Upper lobe of left lung (tissue), 6 donors: ENCODE results near the gene PTPRD. TPM values are rescaled to one million over a fixed set of nuclear protein-coding genes. Genes with fewer than 3 reads are reported as not detected.
"Not testable (repeated sequence)": the region's sequence is repeated elsewhere in the genome, so short reads cannot be mapped to it uniquely, and the experiment has no call there.

Experiments
- ATAC-seq, 2 donors: fragments of 200-7000 bp; cut with Tn5 transposase; one replicate each; pipeline ENCODE4 v1.9.1; 2022; ENCODE audit warnings: mild to moderate bottlenecking in 2 of 2, moderate library complexity in 2 of 2; ENCODE audit not compliant: low FRiP score in 2 of 2
- DNase-seq, 2 donors: peaks; one replicate each; pipeline ENCODE4 v3.0.0-alpha.2; 2019 to 2020
- H3K27ac ChIP-seq, 4 donors: fragments of 200-600 bp; sonication (generic); one replicate each; pipeline ENCODE4 v1.5.1; 2016 to 2019
- H3K27me3 ChIP-seq, 4 donors: fragments of 200-600 bp; sonication (generic); one replicate each; pipeline ENCODE4 v1.5.1; 2017 to 2019
- H3K36me3 ChIP-seq, 4 donors: fragments of 200-600 bp; sonication (generic); one replicate each; pipeline ENCODE4 v1.5.1; 2016 to 2019
- H3K4me1 ChIP-seq, 4 donors: fragments of 200-600 bp; sonication (generic); one replicate each; pipeline ENCODE4 v1.5.1; 2018 to 2019
- H3K4me3 ChIP-seq, 4 donors: fragments of 200-600 bp; sonication (generic); one replicate each; pipeline ENCODE4 v1.5.1; 2017 to 2019; ENCODE audit warnings: mild to moderate bottlenecking in 2 of 4, moderate library complexity in 1 of 4
- H3K9me3 ChIP-seq, 4 donors: fragments of 200-600 bp; sonication (generic); one replicate each; pipeline ENCODE4 v1.5.1; 2018 to 2019
- EP300 ChIP-seq, 4 donors: sonication (generic); formaldehyde crosslinking; IDR thresholded peaks; one replicate each; pipeline ENCODE4 v1.5.1; 2017; ENCODE audit warnings: antibody characterized with exemption in 4 of 4, control low read depth in 2 of 4
- POLR2A ChIP-seq, 4 donors: fragments of 450-650 bp; IDR thresholded peaks; one replicate each; pipeline ENCODE4 v1.5.1; 2016 to 2017; ENCODE audit warnings: antibody characterized with exemption in 4 of 4, mild to moderate bottlenecking in 2 of 4
- POLR2AphosphoS5 ChIP-seq, 2 donors: sonication (generic); formaldehyde crosslinking; IDR thresholded peaks; one replicate each; pipeline ENCODE4 v1.5.1; 2017; ENCODE audit warnings: antibody characterized with exemption in 2 of 2
- WGBS, 2 donors: methylation state at CpG; one replicate each; pipeline ENCODE4 v1.1.5; 2017 to 2018; 5-methylcytosine and 5-hydroxymethylcytosine counted together
- total RNA-seq, 6 donors: library from RNA; depleted of rRNA in 4 of 6; stranded (reverse); fragments of >200 nt in 4 of 6; gene quantifications; one replicate each; pipeline versions ENCODE4 v1.1.0 to v1.2.1, GENCODE V29; 2016 to 2021
- TF ChIP-seq, protein P1 (sequence below), 6 experiments: fragments of 450-650 bp in 4 of 6; fragments of 200-600 bp in 2 of 6; sonication (generic) in 2 of 6; IDR thresholded peaks; one replicate each; pipeline ENCODE4 v1.5.1; 2016 to 2019; ENCODE audit warnings: antibody characterized with exemption in 6 of 6
- donor health status: DM: no; HTN: no; CAD: no; lungs with moderate emphysema.
- donor health status: DM: no; HTN: yes; CAD: no; lungs with severe emphysema.

PTPRD gene
- total RNA-seq, 6 donors from 2014 or later = 7.4 to 46.1 (median 14.5) TPM

DNA sequence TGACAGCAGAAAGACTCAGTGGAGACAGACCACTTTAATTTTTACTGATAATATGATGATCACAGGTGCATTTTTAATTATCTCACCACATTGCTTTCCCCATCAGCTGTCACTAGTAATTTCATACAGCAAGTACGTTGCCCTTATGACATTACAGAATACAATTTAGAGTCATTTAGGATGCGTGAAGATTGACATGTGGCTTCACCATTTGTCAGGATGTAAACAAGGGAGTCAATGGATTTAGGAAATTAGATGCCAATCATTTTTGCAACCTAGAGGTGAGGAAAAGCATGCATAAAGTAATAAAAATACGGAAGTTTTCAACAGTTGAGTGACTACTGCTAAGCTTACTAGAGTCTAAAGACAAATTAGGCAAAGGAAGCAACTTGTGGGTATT, 1129.6 kb downstream of the PTPRD start:
- TF ChIP-seq POLR2A (IDR thresholded peaks at IDR 0.05) = no peak
- no peak for TF ChIP-seq EP300 (IDR thresholded peaks at IDR 0.05)
- TF ChIP-seq, protein P1, sequence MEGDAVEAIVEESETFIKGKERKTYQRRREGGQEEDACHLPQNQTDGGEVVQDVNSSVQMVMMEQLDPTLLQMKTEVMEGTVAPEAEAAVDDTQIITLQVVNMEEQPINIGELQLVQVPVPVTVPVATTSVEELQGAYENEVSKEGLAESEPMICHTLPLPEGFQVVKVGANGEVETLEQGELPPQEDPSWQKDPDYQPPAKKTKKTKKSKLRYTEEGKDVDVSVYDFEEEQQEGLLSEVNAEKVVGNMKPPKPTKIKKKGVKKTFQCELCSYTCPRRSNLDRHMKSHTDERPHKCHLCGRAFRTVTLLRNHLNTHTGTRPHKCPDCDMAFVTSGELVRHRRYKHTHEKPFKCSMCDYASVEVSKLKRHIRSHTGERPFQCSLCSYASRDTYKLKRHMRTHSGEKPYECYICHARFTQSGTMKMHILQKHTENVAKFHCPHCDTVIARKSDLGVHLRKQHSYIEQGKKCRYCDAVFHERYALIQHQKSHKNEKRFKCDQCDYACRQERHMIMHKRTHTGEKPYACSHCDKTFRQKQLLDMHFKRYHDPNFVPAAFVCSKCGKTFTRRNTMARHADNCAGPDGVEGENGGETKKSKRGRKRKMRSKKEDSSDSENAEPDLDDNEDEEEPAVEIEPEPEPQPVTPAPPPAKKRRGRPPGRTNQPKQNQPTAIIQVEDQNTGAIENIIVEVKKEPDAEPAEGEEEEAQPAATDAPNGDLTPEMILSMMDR (IDR thresholded peaks at IDR 0.05) = no peak
- TF ChIP-seq POLR2AphosphoS5 (IDR thresholded peaks at IDR 0.05) = no peak
- Histone ChIP-seq H3K4me1 (no peaks in the 10 kb centered on the region), H3K36me3 (no peaks in the 10 kb centered on the region), H3K27me3 (no peaks in the 10 kb centered on the region), H3K9me3 (no peaks in the 10 kb centered on the region), H3K27ac (no peak overlapping the region), H3K4me3 (no peak overlapping the region)
- ATAC-seq (no peak), DNase-seq (no peak)
- WGBS, 2 donors = 53 to 58% methylated on average over 3 of the region's 3 CpGs

DNA sequence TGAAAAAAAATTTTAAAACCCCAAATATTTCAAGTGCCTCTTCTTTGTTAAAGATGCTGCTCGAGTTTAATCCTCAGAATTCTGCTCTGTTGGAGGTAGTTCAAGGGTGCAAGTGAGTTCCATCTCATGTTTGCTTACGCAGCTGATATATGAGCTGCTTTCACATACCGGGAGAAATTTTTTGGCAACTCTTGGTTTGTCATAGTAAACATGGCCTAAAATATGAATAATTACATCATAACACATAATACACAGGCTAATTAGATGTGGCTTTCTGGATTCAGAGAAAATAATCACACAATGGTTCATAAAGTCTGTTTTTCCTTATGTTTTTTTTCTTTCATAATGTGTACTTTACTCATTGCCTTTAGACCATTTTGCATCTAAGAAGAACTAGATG, 1134.1 kb downstream of the PTPRD start:
- no peaks in the 10 kb centered on the region for H3K27me3 ChIP-seq
- TF ChIP-seq POLR2A (IDR thresholded peaks at IDR 0.05) (no peak), EP300 (IDR thresholded peaks at IDR 0.05) (no peak), POLR2AphosphoS5 (IDR thresholded peaks at IDR 0.05) (no peak)
- TF ChIP-seq, protein P1 (IDR thresholded peaks at IDR 0.05) = no peak
- ATAC-seq = no peak
- H3K27ac ChIP-seq = no peak overlapping the region
- no peaks in the 10 kb centered on the region for H3K9me3 ChIP-seq
- H3K36me3 ChIP-seq = no peaks in the 10 kb centered on the region
- H3K4me1 ChIP-seq = no peaks in the 10 kb centered on the region
- 58 to 66% methylated on average over 3 of the region's 3 CpGs for WGBS, 2 donors
- no peak for DNase-seq
- H3K4me3 ChIP-seq = no peak overlapping the region

DNA sequence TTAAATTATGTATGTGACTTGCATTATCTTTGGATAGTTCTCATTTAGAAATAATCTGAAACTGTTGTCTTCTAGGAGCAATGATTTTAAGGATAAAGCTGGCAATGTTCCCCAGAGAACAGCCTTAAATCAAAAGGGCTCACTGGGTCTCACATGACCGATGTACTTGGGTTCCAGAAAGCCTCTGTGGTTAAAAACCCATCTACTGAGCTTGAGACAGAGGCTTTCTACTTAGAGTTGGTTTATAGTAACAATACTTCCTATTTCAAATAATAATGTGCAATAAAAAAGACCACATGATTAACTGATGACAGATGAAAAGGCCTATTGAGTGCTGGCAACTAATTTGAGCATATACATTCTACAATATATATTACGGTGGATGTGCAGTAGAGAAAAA, 1143.5 kb downstream of the PTPRD start:
- H3K4me3 ChIP-seq = no peak overlapping the region
- WGBS, 2 donors = 75 to 80% methylated on average over 2 of the region's 2 CpGs
- no peak for ATAC-seq
- H3K27ac ChIP-seq = no peak overlapping the region
- DNase-seq = no peak
- H3K9me3 ChIP-seq = no peaks in the 10 kb centered on the region
- no peaks in the 10 kb centered on the region for H3K27me3 ChIP-seq
- no peaks in the 10 kb centered on the region for H3K36me3 ChIP-seq
- no peaks in the 10 kb centered on the region for H3K4me1 ChIP-seq
- TF ChIP-seq EP300 (IDR thresholded peaks at IDR 0.05) (no peak), POLR2AphosphoS5 (IDR thresholded peaks at IDR 0.05) (no peak), POLR2A (IDR thresholded peaks at IDR 0.05) (no peak)
- TF ChIP-seq, protein P1 (IDR thresholded peaks at IDR 0.05) = no peak

DNA sequence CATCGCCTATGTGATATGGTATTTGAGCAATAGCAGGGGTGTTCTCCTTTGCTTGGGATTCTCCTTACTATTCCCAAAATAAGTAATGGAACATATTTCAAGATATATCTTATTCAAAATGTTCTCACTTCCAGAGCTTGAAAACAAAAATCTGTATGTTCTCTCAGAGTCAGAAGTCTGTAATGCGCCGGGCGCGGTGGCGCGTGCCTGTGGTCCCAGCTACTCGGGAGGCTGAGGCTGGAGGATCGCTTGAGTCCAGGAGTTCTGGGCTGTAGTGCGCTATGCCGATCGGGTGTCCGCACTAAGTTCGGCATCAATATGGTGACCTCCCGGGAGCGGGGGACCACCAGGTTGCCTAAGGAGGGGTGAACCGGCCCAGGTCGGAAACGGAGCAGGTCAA, 1170.9 kb downstream of the PTPRD start:
- H3K27ac ChIP-seq, H3K36me3 ChIP-seq, H3K4me1 ChIP-seq, H3K9me3 ChIP-seq, H3K27me3 ChIP-seq, ATAC-seq, H3K4me3 ChIP-seq: not testable (repeated sequence)
- 95 to 98% methylated on average over 12 to 14 of the region's 19 CpGs for WGBS, 2 donors
- peak in 1 of 2 donors; percentile 72 for DNase-seq

DNA sequence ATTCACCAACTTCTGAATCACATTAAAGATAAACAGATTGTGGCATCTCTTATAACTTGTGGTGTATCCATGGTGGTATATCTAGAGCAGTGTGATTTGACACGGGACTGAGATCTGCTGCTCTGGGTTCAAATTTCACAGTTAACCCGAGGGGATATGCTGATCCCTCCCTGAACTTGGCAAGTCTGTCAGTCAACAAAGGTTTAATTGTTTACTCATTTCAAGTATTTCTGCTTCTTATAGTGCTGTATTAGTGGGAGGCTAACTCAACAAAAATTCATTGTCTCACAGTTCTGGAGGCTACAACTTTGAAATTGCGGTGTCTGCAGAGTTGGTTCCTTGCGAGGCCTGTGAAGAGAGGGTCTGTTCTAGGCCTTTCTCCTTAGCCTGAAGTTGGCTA, 1175.2 kb downstream of the PTPRD start:
- 61 to 83% methylated on average over 4 of the region's 4 CpGs for WGBS, 2 donors
- DNase-seq (no peak), ATAC-seq (peak in 1 of 2 donors; percentile 34)
- no peaks in the 10 kb centered on the region for H3K36me3 ChIP-seq
- no peaks in the 10 kb centered on the region for H3K27me3 ChIP-seq
- H3K4me1 ChIP-seq = no peaks in the 10 kb centered on the region
- H3K4me3 ChIP-seq = no peak overlapping the region
- H3K27ac ChIP-seq = no peak overlapping the region
- no peaks in the 10 kb centered on the region for H3K9me3 ChIP-seq
- TF ChIP-seq POLR2A (IDR thresholded peaks at IDR 0.05) (no peak), POLR2AphosphoS5 (IDR thresholded peaks at IDR 0.05) (no peak), EP300 (IDR thresholded peaks at IDR 0.05) (no peak)
- TF ChIP-seq, protein P1 (IDR thresholded peaks at IDR 0.05) = no peak

DNA sequence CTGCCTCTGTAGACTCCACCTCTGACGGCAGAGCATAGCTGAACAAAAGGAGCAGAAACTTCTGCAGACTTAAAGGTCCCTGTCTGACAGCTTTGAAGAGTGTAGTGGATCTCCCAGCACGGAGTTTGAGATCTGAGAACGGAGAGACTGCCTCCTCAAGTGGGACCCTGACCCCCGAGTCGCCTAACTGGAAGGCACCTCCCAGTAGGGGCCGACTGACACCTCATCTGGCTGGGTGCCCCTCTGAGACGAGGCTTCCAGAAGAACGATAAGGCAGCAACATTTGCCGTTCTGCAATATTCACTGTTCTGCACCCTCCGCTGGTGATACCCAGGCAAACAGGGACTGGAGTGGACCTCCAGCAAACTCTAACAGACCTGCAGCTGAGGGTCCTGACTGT, 1186.3 kb downstream of the PTPRD start:
- WGBS, 2 donors = 87 to 100% methylated on average over 1 to 10 of the region's 10 CpGs
- H3K27me3 ChIP-seq, H3K4me3 ChIP-seq, H3K36me3 ChIP-seq, H3K27ac ChIP-seq, ATAC-seq, H3K9me3 ChIP-seq, DNase-seq, H3K4me1 ChIP-seq: not testable (repeated sequence)
